Thymus (tissue), 11 donors: ENCODE measurements around the gene TAGLN2. TPM values are rescaled to one million over a fixed set of nuclear protein-coding genes. Genes with fewer than 3 reads are reported as not detected.

Experiments used
- DNase-seq, 9 donors: peaks; one replicate each; pipeline ENCODE4 v3.0.0-alpha.2; 2013; ENCODE audit warnings: low spot score in 9 of 9, low read depth in 6 of 9, missing footprints in 1 of 9
- H3K27ac ChIP-seq, 2 donors: one replicate each; pipeline ENCODE4 v1.5.1; 2013; ENCODE audit warnings: control low read depth in 1 of 2, low read depth in 1 of 2, low read length in 1 of 2, mild to moderate bottlenecking in 1 of 2, moderate library complexity in 1 of 2
- H3K27me3 ChIP-seq, 2 donors: one replicate each; pipeline ENCODE4 v1.5.1; 2013; ENCODE audit warnings: low read length in 1 of 2; ENCODE audit not compliant: control insufficient read depth in 2 of 2, insufficient read depth in 1 of 2
- H3K36me3 ChIP-seq, 2 donors: one replicate each; pipeline ENCODE4 v1.5.1; 2013; ENCODE audit warnings: low read length in 1 of 2, mild to moderate bottlenecking in 1 of 2, moderate library complexity in 1 of 2; ENCODE audit not compliant: control insufficient read depth in 2 of 2, insufficient read depth in 2 of 2
- H3K4me1 ChIP-seq, 2 donors: one replicate each; pipeline ENCODE4 v1.5.1; 2013; ENCODE audit warnings: low read length in 2 of 2; ENCODE audit not compliant: control insufficient read depth in 2 of 2, insufficient read depth in 2 of 2
- H3K4me3 ChIP-seq, 2 donors: one replicate each; pipeline ENCODE4 v1.5.1; 2013; ENCODE audit warnings: low read length in 2 of 2, control low read depth in 1 of 2, mild to moderate bottlenecking in 1 of 2
- H3K9me3 ChIP-seq, 2 donors: one replicate each; pipeline ENCODE4 v1.5.1; 2013; ENCODE audit warnings: low read length in 1 of 2, mild to moderate bottlenecking in 1 of 2; ENCODE audit not compliant: control insufficient read depth in 2 of 2, insufficient read depth in 1 of 2
- WGBS: extraction: QIAGEN DNeasy Blood & Tissue Kit; methylation state at CpG from one replicate; pipeline ENCODE4 v1.1.7; 2013; 5-methylcytosine and 5-hydroxymethylcytosine counted together
- polyA plus RNA-seq: library from polyadenylated mRNA; stranded (reverse); fragments of 200-250 nt; gene quantifications from one replicate; pipeline ENCODE4 v1.2.3, GENCODE V29; 2013
- total RNA-seq: library from RNA; stranded (reverse); fragments of 120-200 nt; gene quantifications from one replicate; pipeline ENCODE4 v1.2.4, GENCODE V29; 2013
- donor health status: healthy.

The TAGLN2 gene
- total and polyA plus RNA-seq, 2 donors: 172 to 429 TPM

DNA sequence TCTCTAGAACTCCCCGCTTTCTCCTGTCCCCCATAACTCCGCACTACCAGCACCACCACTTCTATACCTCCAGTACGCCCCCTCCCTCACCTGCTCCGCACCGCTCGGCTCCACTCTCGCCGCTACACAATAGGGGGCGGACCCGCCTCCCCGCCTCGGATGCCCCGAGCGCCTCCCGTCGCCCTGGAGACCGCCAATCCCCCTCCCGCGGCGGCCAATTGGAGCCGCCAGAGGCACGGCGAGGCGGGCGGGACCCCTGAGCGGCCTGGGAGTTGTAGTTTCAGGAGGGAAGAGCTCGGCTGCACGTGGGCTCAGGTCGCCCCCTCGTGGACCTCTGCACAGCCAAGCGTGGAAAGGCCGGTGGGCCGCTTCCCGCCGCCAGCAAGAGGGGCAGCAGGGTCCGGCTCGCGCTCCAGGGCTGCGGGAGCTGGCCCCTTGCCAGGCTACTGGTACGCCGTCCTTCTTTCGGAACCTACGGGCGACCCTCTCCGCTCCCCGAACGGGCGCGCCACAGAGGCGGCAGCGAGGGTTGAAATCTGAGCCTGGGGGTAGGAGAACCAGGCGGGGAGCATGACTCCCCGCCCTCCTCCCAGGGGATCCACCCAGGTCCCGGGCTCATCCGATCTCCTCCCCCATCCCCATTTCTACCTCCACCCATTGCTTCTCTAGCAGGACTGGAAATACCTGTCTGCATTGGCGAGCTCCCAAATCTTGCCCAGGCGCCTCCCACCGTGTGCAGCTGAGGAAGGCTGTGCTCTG, 20.4 kb upstream of the TAGLN2 start, which contains the start of gene IGSF9:
IGSF9 (minus strand) TSS at position 131 of the 759 bp plus-strand sequence. CDS start 2,159 bp downstream, outside the sequence.
- WGBS: 3% methylated on average over 58 of the region's 58 CpGs
- peak in 8 of 9 donors; percentile 63 to 94 (median 88) for DNase-seq

DNA sequence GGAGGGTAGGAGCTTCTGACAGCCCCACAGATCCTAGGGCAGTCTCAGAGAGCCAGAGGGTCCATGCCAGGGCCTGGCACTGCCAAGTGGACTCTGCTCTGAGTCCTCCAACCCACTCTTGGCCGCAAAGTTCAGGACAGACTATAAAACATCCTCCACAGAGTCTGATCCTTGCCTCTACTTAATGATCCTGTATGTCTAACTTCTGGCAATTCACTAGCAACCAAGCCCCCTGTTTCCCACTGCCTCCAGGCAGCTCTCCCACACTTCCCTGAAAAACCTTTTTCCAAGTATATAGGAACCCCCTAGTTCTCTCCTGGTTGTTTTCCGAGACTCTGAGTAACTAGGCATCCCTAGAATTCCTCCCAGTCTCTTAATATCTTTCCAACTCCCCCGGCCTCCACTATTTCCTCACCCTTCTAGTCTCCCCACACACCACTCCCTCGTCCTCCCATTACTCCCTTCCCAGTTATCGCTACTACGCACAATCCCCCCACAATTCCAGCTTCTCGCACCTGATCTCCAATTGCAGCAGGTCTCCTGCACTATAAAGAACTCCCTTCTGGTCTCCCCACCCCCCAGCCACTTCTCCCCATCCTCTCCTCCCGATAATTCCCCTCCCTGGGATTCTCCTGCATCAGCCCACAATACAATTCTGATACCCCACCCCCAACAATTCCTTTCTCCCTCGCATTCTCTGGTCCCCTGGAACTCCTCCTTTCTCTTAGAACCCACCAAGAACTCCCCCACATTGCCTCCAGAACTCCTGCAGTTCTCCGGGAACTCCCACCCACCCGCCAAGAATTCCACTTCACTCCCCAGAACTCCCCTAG, 19.5 kb upstream of the TAGLN2 start:
- Histone ChIP-seq H3K27ac (no peak overlapping the region), H3K27me3 (peaks cover 3 to 40% of the 10 kb centered on the region in 2 donors)
- no peak for DNase-seq

More for the DNA sequence above, 20.4 kb upstream of the TAGLN2 start, which contains the start of gene IGSF9:
- Histone ChIP-seq H3K9me3 (no peaks in the 10 kb centered on the region), H3K4me3 (peak within 1 kb of the TSS; percentile 18 to 37), H3K36me3 (no peaks in the 10 kb centered on the region), H3K27ac (no peak within 1 kb of the TSS), H3K27me3 (peaks cover 3 to 40% of the 10 kb centered on the region in 2 donors), H3K4me1 (peaks cover 6 to 19% of the 10 kb centered on the region in 2 donors)

DNA sequence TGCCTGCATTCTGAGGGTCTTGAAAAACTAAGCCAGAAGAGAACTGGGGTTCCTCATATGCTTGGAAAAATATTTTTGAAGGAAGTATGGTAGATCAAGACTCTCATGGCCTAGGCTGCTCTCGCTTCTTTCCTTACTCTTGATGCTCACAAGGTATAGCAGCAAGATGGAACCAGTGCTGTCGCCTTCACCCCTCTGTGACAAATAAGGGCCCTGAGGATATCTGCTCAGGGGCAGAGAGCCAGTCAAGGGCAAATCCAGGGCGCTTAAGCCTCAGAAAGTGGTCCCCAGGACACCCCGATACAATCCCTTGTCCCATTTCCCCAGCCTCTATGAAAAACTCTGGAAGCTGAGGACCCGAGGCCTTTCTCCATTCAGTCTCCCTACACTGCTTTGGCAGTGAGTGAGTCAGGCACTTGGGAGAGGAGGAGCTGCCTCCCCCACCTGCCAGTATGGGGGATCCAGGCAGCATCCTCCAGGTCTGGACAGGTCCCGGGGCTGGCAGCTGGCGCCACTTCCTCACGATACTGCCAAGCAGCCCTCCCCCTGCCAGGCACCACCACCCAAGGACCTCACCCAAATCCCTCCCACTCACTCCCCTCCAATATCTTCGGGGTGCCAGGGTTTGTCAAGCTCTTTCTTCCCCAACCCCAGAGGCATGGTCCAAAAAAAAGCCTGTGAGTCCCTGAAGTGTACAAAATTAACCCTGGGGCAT, 18.8 kb upstream of the TAGLN2 start:
- H3K4me1 ChIP-seq: peaks cover 4 to 16% of the 10 kb centered on the region in 2 donors
- H3K27me3 ChIP-seq: peaks cover 3 to 40% of the 10 kb centered on the region in 2 donors
- no peak overlapping the region for H3K27ac ChIP-seq
- no peak for DNase-seq
- H3K36me3 ChIP-seq: no peaks in the 10 kb centered on the region
- H3K9me3 ChIP-seq: no peaks in the 10 kb centered on the region
- no peak overlapping the region for H3K4me3 ChIP-seq
- WGBS: 80% methylated on average over 9 of the region's 9 CpGs

More for the DNA sequence above, 19.5 kb upstream of the TAGLN2 start:
- peak overlapping the region; percentile 18 to 37 for H3K4me3 ChIP-seq
- H3K4me1 ChIP-seq: peaks cover 4 to 16% of the 10 kb centered on the region in 2 donors
- no peaks in the 10 kb centered on the region for H3K9me3 ChIP-seq
- H3K36me3 ChIP-seq: no peaks in the 10 kb centered on the region
- 47% methylated on average over 11 of the region's 11 CpGs for WGBS

DNA sequence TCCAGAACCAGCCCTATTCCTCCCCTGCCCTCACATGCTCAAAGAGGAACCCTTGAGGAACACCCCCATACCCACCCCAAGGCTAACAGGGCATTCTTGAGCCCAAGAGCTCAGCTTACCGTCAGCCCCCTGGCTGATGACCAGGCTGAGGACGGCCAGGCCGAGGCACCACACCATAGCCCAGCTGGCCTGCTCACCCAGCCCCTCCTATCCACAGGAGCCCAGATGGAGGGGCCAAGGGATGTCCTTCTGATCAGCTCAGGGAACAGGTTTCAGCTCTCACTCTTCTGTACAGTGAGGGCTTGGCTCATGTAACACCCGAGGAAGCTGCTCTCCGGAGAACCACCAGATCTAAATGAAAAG, 18.0 kb upstream of the TAGLN2 start:
- H3K36me3 ChIP-seq: no peaks in the 10 kb centered on the region
- H3K9me3 ChIP-seq: no peaks in the 10 kb centered on the region
- H3K27me3 ChIP-seq: peaks cover 3 to 43% of the 10 kb centered on the region in 2 donors
- peaks cover 4 to 18% of the 10 kb centered on the region in 2 donors for H3K4me1 ChIP-seq
- H3K4me3 ChIP-seq: no peak overlapping the region
- H3K27ac ChIP-seq: no peak overlapping the region
- no peak for DNase-seq
- WGBS: 90% methylated on average over 5 of the region's 5 CpGs

DNA sequence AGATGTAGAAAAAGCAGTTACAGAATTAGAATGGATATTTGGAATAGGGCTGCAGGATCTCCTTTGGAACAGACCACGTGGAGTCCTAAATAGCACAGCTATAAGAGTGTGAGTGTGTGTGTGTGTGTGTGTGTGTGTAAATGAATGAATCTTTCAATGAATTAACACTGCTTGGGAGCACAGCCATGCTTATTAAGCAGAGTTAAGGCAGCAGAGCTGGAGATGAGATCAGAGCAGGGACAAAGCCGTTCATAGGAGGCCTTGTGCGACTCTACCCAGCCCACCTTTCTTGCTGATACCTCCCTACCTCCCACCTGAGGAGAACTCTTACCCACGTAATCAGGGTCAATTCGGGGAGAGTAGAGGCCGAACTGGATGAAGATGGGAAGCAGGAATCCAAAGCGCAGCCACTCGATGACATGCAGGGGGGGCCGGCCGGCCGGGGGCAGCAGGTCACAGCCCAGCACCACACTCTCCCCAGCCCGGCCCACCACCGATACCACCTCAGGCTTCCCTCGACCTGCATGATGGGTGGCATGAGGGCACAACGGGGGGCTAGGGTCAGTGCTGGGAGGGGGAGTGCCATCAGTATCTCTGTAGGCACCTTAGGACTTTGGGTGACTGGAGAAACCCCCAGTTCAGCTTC, 17.4 kb upstream of the TAGLN2 start:
- peaks cover 3 to 44% of the 10 kb centered on the region in 2 donors for H3K27me3 ChIP-seq
- H3K27ac ChIP-seq: no peak overlapping the region
- H3K4me1 ChIP-seq: peaks cover 4 to 21% of the 10 kb centered on the region in 2 donors
- no peak for DNase-seq
- WGBS: 94% methylated on average over 15 of the region's 15 CpGs
- no peaks in the 10 kb centered on the region for H3K36me3 ChIP-seq
- no peak overlapping the region for H3K4me3 ChIP-seq
- no peaks in the 10 kb centered on the region for H3K9me3 ChIP-seq

DNA sequence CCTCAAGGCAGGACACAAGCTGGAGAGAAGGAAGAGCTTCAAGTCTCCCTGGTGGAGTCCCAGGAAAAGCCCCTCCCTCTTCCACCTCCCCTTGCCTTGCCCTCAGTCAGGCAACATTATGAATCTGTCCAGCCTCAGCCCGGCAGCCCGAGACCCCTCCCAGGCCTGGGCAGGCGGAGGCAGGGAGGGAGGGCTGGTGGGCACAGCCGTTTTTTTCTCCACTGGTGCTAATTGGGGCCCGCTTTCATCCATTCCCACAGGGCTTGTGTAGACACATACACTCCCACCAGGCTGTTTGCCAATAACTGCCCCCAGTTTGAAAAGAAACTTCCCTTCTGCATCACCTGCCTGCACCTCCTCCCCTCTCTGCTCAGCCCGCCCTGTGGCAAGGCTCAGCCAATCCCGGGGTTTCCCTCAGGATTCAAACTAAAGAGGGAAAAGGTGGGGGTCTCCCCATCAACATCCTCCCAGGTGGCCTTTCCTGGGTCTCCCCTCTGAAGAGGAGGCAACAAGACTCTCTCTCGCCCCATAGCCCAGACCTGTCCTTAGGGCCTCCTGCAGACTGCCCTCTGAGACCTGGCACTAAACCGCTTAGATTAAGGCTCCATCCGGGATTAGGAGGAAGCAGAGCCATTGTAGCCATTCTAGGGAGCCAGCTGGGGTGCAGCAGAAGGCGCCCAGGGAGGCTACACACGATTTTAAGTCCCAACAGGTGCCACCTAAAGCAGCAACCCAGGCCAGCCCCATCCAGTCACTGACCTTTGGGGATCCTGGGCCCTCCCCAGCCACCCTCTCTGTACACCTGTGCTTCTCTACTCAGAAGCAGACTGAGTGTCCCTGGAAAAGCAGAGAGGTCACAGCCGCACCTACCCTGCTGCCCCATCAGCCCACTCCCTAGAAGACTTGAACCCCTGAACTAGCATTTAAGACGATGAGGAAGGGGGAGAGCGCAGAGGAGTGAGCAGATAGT, 16.6 kb upstream of the TAGLN2 start:
- DNase-seq: no peak
- H3K4me3 ChIP-seq: no peak overlapping the region
- H3K27ac ChIP-seq: no peak overlapping the region
- H3K27me3 ChIP-seq: peaks cover 3 to 41% of the 10 kb centered on the region in 2 donors
- peaks cover 6 to 27% of the 10 kb centered on the region in 2 donors for H3K4me1 ChIP-seq
- H3K36me3 ChIP-seq: no peaks in the 10 kb centered on the region
- WGBS: 83% methylated on average over 15 of the region's 15 CpGs
- no peaks in the 10 kb centered on the region for H3K9me3 ChIP-seq

DNA sequence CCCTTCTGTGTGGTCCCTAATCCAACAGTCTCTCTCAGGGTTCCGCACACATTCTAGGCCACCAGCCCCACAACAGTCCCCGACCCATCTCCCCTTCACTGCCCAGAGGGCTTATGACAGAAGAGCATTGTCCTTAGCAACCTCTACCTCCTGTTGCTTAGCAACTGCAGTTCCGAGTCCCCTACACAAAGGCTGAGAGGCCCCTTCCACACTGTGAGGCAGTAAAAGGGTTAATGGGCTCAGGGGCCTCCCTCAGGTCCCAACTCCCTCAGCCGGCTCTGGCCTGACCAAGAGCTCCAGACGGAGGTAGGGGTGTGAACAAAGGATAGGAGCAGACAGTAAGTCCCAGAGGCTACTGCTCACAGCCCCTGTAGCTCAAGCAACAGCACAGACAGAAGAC, 15.8 kb upstream of the TAGLN2 start:
- no peak for DNase-seq
- Histone ChIP-seq H3K27me3 (peaks cover 3 to 36% of the 10 kb centered on the region in 2 donors), H3K27ac (no peak overlapping the region), H3K4me1 (peaks cover 6 to 34% of the 10 kb centered on the region in 2 donors), H3K9me3 (no peaks in the 10 kb centered on the region), H3K36me3 (no peaks in the 10 kb centered on the region), H3K4me3 (no peak overlapping the region)
- WGBS: 94% methylated on average over 5 of the region's 5 CpGs
